WTC11 (cell line): ENCODE measurements around the gene CCDC158. TPM values are rescaled to one million over a fixed set of nuclear protein-coding genes. Genes with fewer than 3 reads are reported as not detected.

Experiments
- ATAC-seq: fragments of 200-7000 bp; cut with Tn5 transposase; 2 replicates; pipeline ENCODE4 v1.10.0; 2021; ENCODE audit warnings: mild to moderate bottlenecking, moderate library complexity
- CTCF ChIA-PET: fragments of 300-600 bp; sonication (Branson Sonifier 250); formaldehyde crosslinking; loops from one replicate; lab custom pipeline; 2021; ENCODE audit warnings: antibody characterized with exemption; lab: Charles Lee
- POLR2A ChIA-PET: fragments of 350-600 bp; sonication (Branson Sonifier 250); formaldehyde crosslinking; loops from one replicate; lab custom pipeline; 2021; ENCODE audit warnings: antibody characterized with exemption; lab: Charles Lee
- DNase-seq: peaks from one replicate; pipeline ENCODE4 v3.0.0; 2021; ENCODE audit warnings: low spot score
- H3K27ac Mint-ChIP-seq: 2 replicates; pipeline ENCODE4 v1.8.0; 2021; ENCODE audit warnings: mixed read lengths
- H3K27me3 Mint-ChIP-seq: 2 replicates; pipeline ENCODE4 v1.8.0; 2021; ENCODE audit warnings: low read depth, mild to moderate bottlenecking, moderate library complexity, mixed read lengths
- H3K36me3 Mint-ChIP-seq: 2 replicates; pipeline ENCODE4 v1.8.0; 2021; ENCODE audit warnings: mixed read lengths
- H3K4me1 Mint-ChIP-seq: 2 replicates; pipeline ENCODE4 v1.8.0; 2022; ENCODE audit warnings: mixed read lengths
- H3K4me3 Mint-ChIP-seq: 2 replicates; pipeline ENCODE4 v1.8.0; 2021; ENCODE audit warnings: mild to moderate bottlenecking, moderate library complexity, mixed read lengths
- H3K9me3 Mint-ChIP-seq: 2 replicates; pipeline ENCODE4 v1.8.0; 2021; ENCODE audit warnings: mixed read lengths
- IRF2 ChIP-seq: sonication (generic); formaldehyde crosslinking; IDR thresholded peaks from 2 replicates; pipeline ENCODE4 v1.8.0; 2022; ENCODE audit warnings: low read depth, missing genetic modification reagents, borderline replicate concordance
- KAT7 ChIP-seq: sonication (generic); formaldehyde crosslinking; IDR thresholded peaks from 2 replicates; pipeline ENCODE4 v1.8.1; 2023; ENCODE audit warnings: missing genetic modification reagents, mild to moderate bottlenecking, borderline replicate concordance
- NR1H2 ChIP-seq: sonication (generic); formaldehyde crosslinking; IDR thresholded peaks from 2 replicates; pipeline ENCODE4 v1.9.0; 2021; ENCODE audit warnings: mild to moderate bottlenecking, moderate library complexity, missing genetic modification reagents
- PRRX2 ChIP-seq: fragments of 250-450 bp; sonication (Bioruptor Pico); IDR thresholded peaks from 2 replicates; pipeline ENCODE4 v1.8.0; 2021; ENCODE audit warnings: mild to moderate bottlenecking
- SMAD3 ChIP-seq: sonication (generic); formaldehyde crosslinking; IDR thresholded peaks from 2 replicates; pipeline ENCODE4 v1.8.0; 2022; ENCODE audit warnings: missing genetic modification reagents, mild to moderate bottlenecking, borderline replicate concordance
- SMAD4 ChIP-seq: sonication (generic); formaldehyde crosslinking; IDR thresholded peaks from 2 replicates; pipeline ENCODE4 v1.8.0; 2022; ENCODE audit warnings: mild to moderate bottlenecking, missing genetic modification reagents
- ZNF138 ChIP-seq: sonication (generic); formaldehyde crosslinking; conservative IDR thresholded peaks from 2 replicates; pipeline ENCODE4 v1.8.1; 2022; ENCODE audit warnings: mild to moderate bottlenecking, moderate library complexity, missing genetic modification reagents
- ZNF423 ChIP-seq: fragments of 250-450 bp; sonication (Bioruptor Pico); IDR thresholded peaks from 2 replicates; pipeline ENCODE4 v2.1.2; 2022; ENCODE audit warnings: mild to moderate bottlenecking, moderate library complexity
- ZNF671 ChIP-seq: fragments of 250-450 bp; sonication (Bioruptor Pico); IDR thresholded peaks from 2 replicates; pipeline ENCODE4 v1.8.0; 2021; ENCODE audit warnings: mild to moderate bottlenecking
- total RNA-seq: library from RNA; stranded (reverse); gene quantifications from 3 replicates; pipeline ENCODE4 v1.2.3, GENCODE V29; 2021
- TF ChIP-seq, protein P1 (sequence below): sonication (generic); formaldehyde crosslinking; IDR thresholded peaks from 2 replicates; pipeline ENCODE4 v1.8.0; 2023; ENCODE audit warnings: mild to moderate bottlenecking, missing genetic modification reagents
- TF ChIP-seq, protein P2 (sequence below): sonication (generic); formaldehyde crosslinking; IDR thresholded peaks from 2 replicates; pipeline ENCODE4 v1.8.0; 2023; ENCODE audit warnings: missing genetic modification reagents
- TF ChIP-seq, protein P3 (sequence below): sonication (generic); formaldehyde crosslinking; IDR thresholded peaks from 2 replicates; pipeline ENCODE4 v1.8.1; 2023; ENCODE audit warnings: mild to moderate bottlenecking, missing genetic modification reagents
- TF ChIP-seq, protein P4 (sequence below): sonication (generic); formaldehyde crosslinking; IDR thresholded peaks from 2 replicates; pipeline ENCODE4 v1.8.1; 2022; ENCODE audit warnings: low read depth, missing genetic modification reagents, borderline replicate concordance
- TF ChIP-seq, protein P5 (sequence below): sonication (generic); formaldehyde crosslinking; conservative IDR thresholded peaks from 2 replicates; pipeline ENCODE4 v1.8.1; 2022; ENCODE audit warnings: mild to moderate bottlenecking, missing genetic modification reagents
- TF ChIP-seq, protein P6 (sequence below): sonication (generic); formaldehyde crosslinking; IDR thresholded peaks from 2 replicates; pipeline ENCODE4 v1.8.1; 2023; ENCODE audit warnings: mild to moderate bottlenecking, missing genetic modification reagents, borderline replicate concordance
- TF ChIP-seq, protein P7 (sequence below): fragments of 250-450 bp; sonication (Bioruptor Pico); IDR thresholded peaks from 2 replicates; pipeline ENCODE4 v1.9.0; 2021; ENCODE audit warnings: mild to moderate bottlenecking
- TF ChIP-seq, protein P8 (sequence below): fragments of 250-450 bp; sonication (Bioruptor Pico); conservative IDR thresholded peaks from 2 replicates; pipeline ENCODE4 v1.9.0; 2021; ENCODE audit warnings: mild to moderate bottlenecking
- TF ChIP-seq, protein P9 (sequence below): sonication (generic); formaldehyde crosslinking; conservative IDR thresholded peaks from 2 replicates; pipeline ENCODE4 v1.8.1; 2023; ENCODE audit warnings: mild to moderate bottlenecking, low read depth, missing genetic modification reagents, moderate library complexity

CCDC158 gene
- total RNA-seq, 1 experiment from 2014 or later: 0.15 TPM

DNA sequence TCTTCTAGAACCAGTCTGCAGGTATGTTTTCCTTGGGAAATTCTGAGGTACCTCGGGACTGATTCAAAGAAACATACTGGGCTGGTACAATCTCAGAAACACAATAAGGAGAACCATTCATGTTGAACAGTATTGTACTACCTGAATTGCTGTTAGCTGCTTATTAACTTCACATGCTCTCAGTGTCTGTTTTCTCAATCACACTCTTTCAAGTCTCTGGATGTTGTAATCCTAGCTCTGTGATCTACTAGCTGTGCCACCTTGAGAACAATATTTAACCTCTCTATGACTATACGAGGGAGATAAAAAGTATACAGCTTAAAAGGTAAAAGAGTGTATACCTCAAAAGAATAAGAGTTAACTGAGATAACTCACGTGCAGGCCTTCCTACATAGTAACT, 10.3 kb downstream of the CCDC158 start:
- Mint-ChIP-seq H3K27me3 (no peaks in the 10 kb centered on the region; the same call in 1 of the 2 replicates), H3K9me3 (peaks cover 12% of the 10 kb centered on the region), H3K4me1 (no peaks in the 10 kb centered on the region), H3K36me3 (no peaks in the 10 kb centered on the region), H3K27ac (no peak overlapping the region), H3K4me3 (no peak overlapping the region)
- ChIA-PET CTCF (interaction anchor here (0.6 kb wide), 1 partner anchor 14 kb away, joined by 3 read pairs; no protein-coding TSS in a partner anchor), POLR2A (no interaction called here)
- no peak for TF ChIP-seq NR1H2 (CRISPR knock-in tag)
- TF ChIP-seq, protein P1, sequence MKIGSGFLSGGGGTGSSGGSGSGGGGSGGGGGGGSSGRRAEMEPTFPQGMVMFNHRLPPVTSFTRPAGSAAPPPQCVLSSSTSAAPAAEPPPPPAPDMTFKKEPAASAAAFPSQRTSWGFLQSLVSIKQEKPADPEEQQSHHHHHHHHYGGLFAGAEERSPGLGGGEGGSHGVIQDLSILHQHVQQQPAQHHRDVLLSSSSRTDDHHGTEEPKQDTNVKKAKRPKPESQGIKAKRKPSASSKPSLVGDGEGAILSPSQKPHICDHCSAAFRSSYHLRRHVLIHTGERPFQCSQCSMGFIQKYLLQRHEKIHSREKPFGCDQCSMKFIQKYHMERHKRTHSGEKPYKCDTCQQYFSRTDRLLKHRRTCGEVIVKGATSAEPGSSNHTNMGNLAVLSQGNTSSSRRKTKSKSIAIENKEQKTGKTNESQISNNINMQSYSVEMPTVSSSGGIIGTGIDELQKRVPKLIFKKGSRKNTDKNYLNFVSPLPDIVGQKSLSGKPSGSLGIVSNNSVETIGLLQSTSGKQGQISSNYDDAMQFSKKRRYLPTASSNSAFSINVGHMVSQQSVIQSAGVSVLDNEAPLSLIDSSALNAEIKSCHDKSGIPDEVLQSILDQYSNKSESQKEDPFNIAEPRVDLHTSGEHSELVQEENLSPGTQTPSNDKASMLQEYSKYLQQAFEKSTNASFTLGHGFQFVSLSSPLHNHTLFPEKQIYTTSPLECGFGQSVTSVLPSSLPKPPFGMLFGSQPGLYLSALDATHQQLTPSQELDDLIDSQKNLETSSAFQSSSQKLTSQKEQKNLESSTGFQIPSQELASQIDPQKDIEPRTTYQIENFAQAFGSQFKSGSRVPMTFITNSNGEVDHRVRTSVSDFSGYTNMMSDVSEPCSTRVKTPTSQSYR: no peak
- TF ChIP-seq, protein P2, sequence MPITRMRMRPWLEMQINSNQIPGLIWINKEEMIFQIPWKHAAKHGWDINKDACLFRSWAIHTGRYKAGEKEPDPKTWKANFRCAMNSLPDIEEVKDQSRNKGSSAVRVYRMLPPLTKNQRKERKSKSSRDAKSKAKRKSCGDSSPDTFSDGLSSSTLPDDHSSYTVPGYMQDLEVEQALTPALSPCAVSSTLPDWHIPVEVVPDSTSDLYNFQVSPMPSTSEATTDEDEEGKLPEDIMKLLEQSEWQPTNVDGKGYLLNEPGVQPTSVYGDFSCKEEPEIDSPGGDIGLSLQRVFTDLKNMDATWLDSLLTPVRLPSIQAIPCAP: no peak
- TF ChIP-seq PRRX2 (CRISPR knock-in tag): no peak
- TF ChIP-seq IRF2 (CRISPR knock-in tag): no peak
- TF ChIP-seq ZNF671 (CRISPR knock-in tag): no peak
- no peak for TF ChIP-seq SMAD4 (CRISPR knock-in tag)
- no peak for TF ChIP-seq ZNF138 (CRISPR knock-in tag)
- TF ChIP-seq, protein P3, sequence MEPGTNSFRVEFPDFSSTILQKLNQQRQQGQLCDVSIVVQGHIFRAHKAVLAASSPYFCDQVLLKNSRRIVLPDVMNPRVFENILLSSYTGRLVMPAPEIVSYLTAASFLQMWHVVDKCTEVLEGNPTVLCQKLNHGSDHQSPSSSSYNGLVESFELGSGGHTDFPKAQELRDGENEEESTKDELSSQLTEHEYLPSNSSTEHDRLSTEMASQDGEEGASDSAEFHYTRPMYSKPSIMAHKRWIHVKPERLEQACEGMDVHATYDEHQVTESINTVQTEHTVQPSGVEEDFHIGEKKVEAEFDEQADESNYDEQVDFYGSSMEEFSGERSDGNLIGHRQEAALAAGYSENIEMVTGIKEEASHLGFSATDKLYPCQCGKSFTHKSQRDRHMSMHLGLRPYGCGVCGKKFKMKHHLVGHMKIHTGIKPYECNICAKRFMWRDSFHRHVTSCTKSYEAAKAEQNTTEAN (CRISPR knock-in tag): no peak
- ATAC-seq (no peak), DNase-seq (no peak)

DNA sequence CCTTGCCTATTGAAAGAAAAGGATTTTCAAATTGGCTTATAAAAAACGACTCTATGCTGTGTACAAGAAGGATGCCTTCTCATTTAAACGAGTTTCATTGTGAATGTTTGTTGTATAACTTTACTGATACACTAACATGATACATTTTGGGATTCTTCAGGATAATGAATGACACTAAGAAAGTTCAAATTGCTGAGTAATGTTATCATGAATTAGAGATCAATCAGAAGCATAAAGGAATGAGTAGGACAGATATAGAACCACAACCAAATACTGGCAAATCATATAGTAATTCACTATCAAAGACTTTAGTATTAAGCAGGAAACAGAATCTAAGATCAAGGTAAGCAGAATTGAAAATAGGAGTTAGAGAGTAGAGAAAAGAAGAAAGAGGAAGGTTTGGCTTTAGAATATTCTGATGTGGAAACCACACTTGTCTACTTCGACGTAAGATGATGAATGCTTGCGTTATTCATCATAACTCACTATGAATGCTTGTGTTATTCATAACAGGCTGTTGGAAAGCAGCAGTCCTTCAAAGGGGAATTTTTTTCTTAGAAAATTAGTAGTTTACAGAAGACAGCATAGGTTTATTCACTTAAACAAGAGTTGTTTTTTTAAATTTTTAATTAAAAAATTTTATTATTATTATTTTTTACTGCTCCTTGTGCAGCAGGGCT, 13.4 kb downstream of the CCDC158 start:
- no peak for DNase-seq
- POLR2A ChIA-PET: no interaction called here
- Mint-ChIP-seq H3K4me1 (no peaks in the 10 kb centered on the region), H3K9me3 (no peaks in the 10 kb centered on the region), H3K27ac (no peak overlapping the region), H3K27me3 (no peaks in the 10 kb centered on the region), H3K4me3 (no peak overlapping the region), H3K36me3 (no peaks in the 10 kb centered on the region)
- CTCF ChIA-PET: no interaction called here
- no peak for ATAC-seq
- no peak for TF ChIP-seq ZNF423 (CRISPR knock-in tag)
- TF ChIP-seq, protein P4, sequence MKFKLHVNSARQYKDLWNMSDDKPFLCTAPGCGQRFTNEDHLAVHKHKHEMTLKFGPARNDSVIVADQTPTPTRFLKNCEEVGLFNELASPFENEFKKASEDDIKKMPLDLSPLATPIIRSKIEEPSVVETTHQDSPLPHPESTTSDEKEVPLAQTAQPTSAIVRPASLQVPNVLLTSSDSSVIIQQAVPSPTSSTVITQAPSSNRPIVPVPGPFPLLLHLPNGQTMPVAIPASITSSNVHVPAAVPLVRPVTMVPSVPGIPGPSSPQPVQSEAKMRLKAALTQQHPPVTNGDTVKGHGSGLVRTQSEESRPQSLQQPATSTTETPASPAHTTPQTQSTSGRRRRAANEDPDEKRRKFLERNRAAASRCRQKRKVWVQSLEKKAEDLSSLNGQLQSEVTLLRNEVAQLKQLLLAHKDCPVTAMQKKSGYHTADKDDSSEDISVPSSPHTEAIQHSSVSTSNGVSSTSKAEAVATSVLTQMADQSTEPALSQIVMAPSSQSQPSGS: no peak
- TF ChIP-seq, protein P5, sequence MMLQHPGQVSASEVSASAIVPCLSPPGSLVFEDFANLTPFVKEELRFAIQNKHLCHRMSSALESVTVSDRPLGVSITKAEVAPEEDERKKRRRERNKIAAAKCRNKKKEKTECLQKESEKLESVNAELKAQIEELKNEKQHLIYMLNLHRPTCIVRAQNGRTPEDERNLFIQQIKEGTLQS (CRISPR knock-in tag): no peak
- TF ChIP-seq, protein P6, sequence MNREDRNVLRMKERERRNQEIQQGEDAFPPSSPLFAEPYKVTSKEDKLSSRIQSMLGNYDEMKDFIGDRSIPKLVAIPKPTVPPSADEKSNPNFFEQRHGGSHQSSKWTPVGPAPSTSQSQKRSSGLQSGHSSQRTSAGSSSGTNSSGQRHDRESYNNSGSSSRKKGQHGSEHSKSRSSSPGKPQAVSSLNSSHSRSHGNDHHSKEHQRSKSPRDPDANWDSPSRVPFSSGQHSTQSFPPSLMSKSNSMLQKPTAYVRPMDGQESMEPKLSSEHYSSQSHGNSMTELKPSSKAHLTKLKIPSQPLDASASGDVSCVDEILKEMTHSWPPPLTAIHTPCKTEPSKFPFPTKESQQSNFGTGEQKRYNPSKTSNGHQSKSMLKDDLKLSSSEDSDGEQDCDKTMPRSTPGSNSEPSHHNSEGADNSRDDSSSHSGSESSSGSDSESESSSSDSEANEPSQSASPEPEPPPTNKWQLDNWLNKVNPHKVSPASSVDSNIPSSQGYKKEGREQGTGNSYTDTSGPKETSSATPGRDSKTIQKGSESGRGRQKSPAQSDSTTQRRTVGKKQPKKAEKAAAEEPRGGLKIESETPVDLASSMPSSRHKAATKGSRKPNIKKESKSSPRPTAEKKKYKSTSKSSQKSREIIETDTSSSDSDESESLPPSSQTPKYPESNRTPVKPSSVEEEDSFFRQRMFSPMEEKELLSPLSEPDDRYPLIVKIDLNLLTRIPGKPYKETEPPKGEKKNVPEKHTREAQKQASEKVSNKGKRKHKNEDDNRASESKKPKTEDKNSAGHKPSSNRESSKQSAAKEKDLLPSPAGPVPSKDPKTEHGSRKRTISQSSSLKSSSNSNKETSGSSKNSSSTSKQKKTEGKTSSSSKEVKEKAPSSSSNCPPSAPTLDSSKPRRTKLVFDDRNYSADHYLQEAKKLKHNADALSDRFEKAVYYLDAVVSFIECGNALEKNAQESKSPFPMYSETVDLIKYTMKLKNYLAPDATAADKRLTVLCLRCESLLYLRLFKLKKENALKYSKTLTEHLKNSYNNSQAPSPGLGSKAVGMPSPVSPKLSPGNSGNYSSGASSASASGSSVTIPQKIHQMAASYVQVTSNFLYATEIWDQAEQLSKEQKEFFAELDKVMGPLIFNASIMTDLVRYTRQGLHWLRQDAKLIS (CRISPR knock-in tag): no peak
- no peak for TF ChIP-seq KAT7 (CRISPR knock-in tag)
- TF ChIP-seq SMAD3: no peak
- TF ChIP-seq, protein P7, sequence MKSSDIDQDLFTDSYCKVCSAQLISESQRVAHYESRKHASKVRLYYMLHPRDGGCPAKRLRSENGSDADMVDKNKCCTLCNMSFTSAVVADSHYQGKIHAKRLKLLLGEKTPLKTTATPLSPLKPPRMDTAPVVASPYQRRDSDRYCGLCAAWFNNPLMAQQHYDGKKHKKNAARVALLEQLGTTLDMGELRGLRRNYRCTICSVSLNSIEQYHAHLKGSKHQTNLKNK (CRISPR knock-in tag): no peak
- no peak for TF ChIP-seq SMAD4 (CRISPR knock-in tag)
- TF ChIP-seq, protein P8, sequence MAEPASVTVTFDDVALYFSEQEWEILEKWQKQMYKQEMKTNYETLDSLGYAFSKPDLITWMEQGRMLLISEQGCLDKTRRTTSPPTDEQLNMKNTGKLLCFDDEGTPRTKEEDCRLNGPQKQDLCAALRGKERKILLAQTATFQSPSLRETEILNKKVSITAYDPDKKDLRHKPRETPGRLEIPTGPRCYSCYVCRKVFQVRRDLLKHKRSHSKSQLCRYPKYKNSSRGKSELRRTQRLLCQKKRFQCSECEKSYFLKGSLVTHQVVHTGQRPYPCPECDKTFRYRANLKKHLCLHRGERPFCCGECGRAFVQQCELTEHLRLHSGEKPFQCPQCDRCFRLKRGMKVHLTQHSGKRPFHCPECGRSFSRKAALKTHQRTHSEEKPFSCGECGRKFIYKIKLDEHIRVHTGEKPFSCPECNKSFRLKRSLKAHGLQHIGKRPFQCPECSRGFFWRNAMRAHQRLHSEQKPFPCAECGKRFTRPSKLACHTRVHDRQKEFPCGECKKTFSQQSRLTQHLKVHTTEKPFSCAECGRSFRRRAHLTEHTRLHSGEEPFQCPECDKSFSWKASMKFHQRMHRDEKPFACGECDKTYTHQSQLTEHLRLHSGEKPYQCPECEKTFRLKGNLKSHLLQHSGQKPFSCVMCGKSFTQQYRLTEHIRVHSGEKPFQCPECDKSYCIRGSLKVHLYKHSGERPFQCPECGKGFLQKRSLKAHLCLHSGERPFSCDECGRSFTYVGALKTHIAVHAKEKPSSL (CRISPR knock-in tag): no peak
- TF ChIP-seq, protein P9, sequence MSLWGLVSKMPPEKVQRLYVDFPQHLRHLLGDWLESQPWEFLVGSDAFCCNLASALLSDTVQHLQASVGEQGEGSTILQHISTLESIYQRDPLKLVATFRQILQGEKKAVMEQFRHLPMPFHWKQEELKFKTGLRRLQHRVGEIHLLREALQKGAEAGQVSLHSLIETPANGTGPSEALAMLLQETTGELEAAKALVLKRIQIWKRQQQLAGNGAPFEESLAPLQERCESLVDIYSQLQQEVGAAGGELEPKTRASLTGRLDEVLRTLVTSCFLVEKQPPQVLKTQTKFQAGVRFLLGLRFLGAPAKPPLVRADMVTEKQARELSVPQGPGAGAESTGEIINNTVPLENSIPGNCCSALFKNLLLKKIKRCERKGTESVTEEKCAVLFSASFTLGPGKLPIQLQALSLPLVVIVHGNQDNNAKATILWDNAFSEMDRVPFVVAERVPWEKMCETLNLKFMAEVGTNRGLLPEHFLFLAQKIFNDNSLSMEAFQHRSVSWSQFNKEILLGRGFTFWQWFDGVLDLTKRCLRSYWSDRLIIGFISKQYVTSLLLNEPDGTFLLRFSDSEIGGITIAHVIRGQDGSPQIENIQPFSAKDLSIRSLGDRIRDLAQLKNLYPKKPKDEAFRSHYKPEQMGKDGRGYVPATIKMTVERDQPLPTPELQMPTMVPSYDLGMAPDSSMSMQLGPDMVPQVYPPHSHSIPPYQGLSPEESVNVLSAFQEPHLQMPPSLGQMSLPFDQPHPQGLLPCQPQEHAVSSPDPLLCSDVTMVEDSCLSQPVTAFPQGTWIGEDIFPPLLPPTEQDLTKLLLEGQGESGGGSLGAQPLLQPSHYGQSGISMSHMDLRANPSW: no peak
